ENCODE measurements around the gene TENM3. TPM values are rescaled to one million over a fixed set of nuclear protein-coding genes. Genes with fewer than 3 reads are reported as not detected.

The TENM3 gene
- total and polyA plus RNA-seq, 10 of the 15 experiments (the other 5 are each of a cell fraction or from before 2014, with no cell fraction given) = 0.01 to 1.7 (median 0.08) TPM; not detected in 2

DNA sequence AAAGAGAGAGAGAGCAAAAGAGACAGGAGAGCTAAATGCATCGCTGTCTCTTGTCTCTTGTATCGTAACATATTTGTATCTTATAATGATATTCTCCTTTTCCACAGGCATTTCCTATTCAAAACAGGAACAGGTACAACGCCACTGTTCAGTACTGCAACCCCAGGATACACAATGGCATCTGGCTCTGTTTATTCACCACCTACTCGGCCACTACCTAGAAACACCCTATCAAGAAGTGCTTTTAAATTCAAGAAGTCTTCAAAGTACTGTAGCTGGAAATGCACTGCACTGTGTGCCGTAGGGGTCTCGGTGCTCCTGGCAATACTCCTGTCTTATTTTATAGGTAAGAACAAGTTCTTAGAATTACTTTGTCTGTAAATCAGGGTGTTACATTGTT, 385.3 kb downstream of the TENM3 start:
- intact Hi-C loops (cut with micrococcal nuclease; ENCODE audit: unreplicated experiment) = no loop called here
- H2AFZ ChIP-seq (ENCODE audit: control insufficient read depth, low read depth, low read length) = no peak overlapping the region
- CTCF ChIA-PET = no interaction called here
- H3K4me2 ChIP-seq (ENCODE audit: control insufficient read depth, insufficient read depth) = no peak overlapping the region
- RAD21 ChIA-PET (ENCODE audit: unreplicated experiment) = no interaction called here
- WGBS (ENCODE audit: insufficient coverage, insufficient replicate concordance, low lambda C conversion rate, missing lambda C conversion rate) = 41% methylated on average over 6 of the region's 6 CpGs
- H3K79me2 ChIP-seq (ENCODE audit: control insufficient read depth, insufficient read depth, low read length) = no peaks in the 10 kb centered on the region
- SMC1A ChIA-PET (ENCODE audit: uncharacterized antibody, unreplicated experiment) = interaction anchor here (0.8 kb wide), 1 partner anchor 13 kb away, joined by 3 read pairs; no protein-coding TSS in a partner anchor
- in situ Hi-C loops (cut with MboI) = no loop called here
- no peaks in the 10 kb centered on the region for H3K9me3 ChIP-seq (replicated peaks; ENCODE audit: control insufficient read depth, insufficient read depth, low read length)
- FAIRE-seq = no peak
- no peaks in the 10 kb centered on the region for H3K27me3 ChIP-seq (replicated peaks in 1 of 2; ENCODE audit: control insufficient read depth in 2 of 2, insufficient read depth in 2 of 2, low read length in 1 of 2)
- TF ChIP-seq EZH2 (IDR thresholded peaks at IDR 0.05; ENCODE audit: borderline replicate concordance, control insufficient read depth, low read depth, low read length) (no peak), YY1 (IDR thresholded peaks at IDR 0.05; ENCODE audit: low read depth, low read length) (no peak), CHD1 (IDR thresholded peaks at IDR 0.05; ENCODE audit: low read depth, low read length) (no peak), TCF12 (IDR thresholded peaks at IDR 0.05; ENCODE audit: low read depth, low read length) (no peak), KAT2A (conservative IDR thresholded peaks at IDR 0.05; ENCODE audit: control insufficient read depth, low read depth, low read length) (no peak), CREM (IDR thresholded peaks at IDR 0.05; ENCODE audit: low read depth) (no peak), DPF2 (IDR thresholded peaks at IDR 0.05) (no peak), CREB1 (IDR thresholded peaks at IDR 0.05; ENCODE audit: low read depth) (no peak), IRF4 (IDR thresholded peaks at IDR 0.05; ENCODE audit: low read depth, low read length) (no peak), KLF5 (IDR thresholded peaks at IDR 0.05; ENCODE audit: partially characterized antibody) (no peak), ETV6 (conservative IDR thresholded peaks at IDR 0.05 in 1 of 2, IDR thresholded peaks at IDR 0.05 in 1 of 2; ENCODE audit: borderline replicate concordance in 1 of 2, low read depth in 1 of 2) (no peak), BCLAF1 (IDR thresholded peaks at IDR 0.05) (no peak), ESRRA (IDR thresholded peaks at IDR 0.05; ENCODE audit: low read length) (no peak), MEF2B (IDR thresholded peaks at IDR 0.05; ENCODE audit: partially characterized antibody, poor library complexity, severe bottlenecking) (no peak), NR2F1 (conservative IDR thresholded peaks at IDR 0.05) (no peak), BRCA1 (IDR thresholded peaks at IDR 0.05; ENCODE audit: low read depth, low read length) (no peak), GATAD2B (conservative IDR thresholded peaks at IDR 0.05; ENCODE audit: low read depth) (no peak), PKNOX1 (IDR thresholded peaks at IDR 0.05) (no peak)
- TF ChIP-seq, protein P1, sequence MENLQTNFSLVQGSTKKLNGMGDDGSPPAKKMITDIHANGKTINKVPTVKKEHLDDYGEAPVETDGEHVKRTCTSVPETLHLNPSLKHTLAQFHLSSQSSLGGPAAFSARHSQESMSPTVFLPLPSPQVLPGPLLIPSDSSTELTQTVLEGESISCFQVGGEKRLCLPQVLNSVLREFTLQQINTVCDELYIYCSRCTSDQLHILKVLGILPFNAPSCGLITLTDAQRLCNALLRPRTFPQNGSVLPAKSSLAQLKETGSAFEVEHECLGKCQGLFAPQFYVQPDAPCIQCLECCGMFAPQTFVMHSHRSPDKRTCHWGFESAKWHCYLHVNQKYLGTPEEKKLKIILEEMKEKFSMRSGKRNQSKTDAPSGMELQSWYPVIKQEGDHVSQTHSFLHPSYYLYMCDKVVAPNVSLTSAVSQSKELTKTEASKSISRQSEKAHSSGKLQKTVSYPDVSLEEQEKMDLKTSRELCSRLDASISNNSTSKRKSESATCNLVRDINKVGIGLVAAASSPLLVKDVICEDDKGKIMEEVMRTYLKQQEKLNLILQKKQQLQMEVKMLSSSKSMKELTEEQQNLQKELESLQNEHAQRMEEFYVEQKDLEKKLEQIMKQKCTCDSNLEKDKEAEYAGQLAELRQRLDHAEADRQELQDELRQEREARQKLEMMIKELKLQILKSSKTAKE (IDR thresholded peaks at IDR 0.05; ENCODE audit: low read depth, poor library complexity, severe bottlenecking) = no peak
- no peaks in the 10 kb centered on the region for H4K20me1 ChIP-seq (ENCODE audit: control insufficient read depth, insufficient read depth)
- no peaks in the 10 kb centered on the region for H3K4me1 ChIP-seq (ENCODE audit: control insufficient read depth, insufficient read depth, low read length)
- no peak for ATAC-seq
- H3K4me3 ChIP-seq = no peak overlapping the region
- H3K9ac ChIP-seq (ENCODE audit: control insufficient read depth, insufficient read depth, low read length) = no peak overlapping the region
- no peaks in the 10 kb centered on the region for H3K36me3 ChIP-seq (ENCODE audit: control insufficient read depth in 2 of 2, insufficient read depth in 2 of 2, low read length in 1 of 2)
- BruUV-seq (replicated peaks) = no TSS peak
- H3K27ac ChIP-seq (ENCODE audit: control insufficient read depth, insufficient read depth) = no peak overlapping the region
- no peak for DNase-seq (ENCODE audit: low read depth, low spot score)
- POLR2A ChIA-PET = no interaction called here

Data from GM12878 (cell line).